ENCODE measurements around the gene CDK5RAP3.

The CDK5RAP3 gene

GRCh38 chr17:47949197-47949759 is 21.6 kb upstream of the CDK5RAP3 start:
- peak; percentile 96 for DNase-seq

- no peak for DNase-seq
These were observed 21.0 kb upstream of the CDK5RAP3 start for GRCh38 chr17:47949946-47950345.

GRCh38 chr17:47950448-47950847 is 20.5 kb upstream of the CDK5RAP3 start:
- no peak for DNase-seq

- no peak for DNase-seq
These were observed 18.5 kb upstream of the CDK5RAP3 start for GRCh38 chr17:47952171-47953021.

- DNase-seq = peak; percentile 71
These were observed 17.0 kb upstream of the CDK5RAP3 start for GRCh38 chr17:47953909-47954308.

- no peak for DNase-seq
These were observed 15.1 kb upstream of the CDK5RAP3 start for GRCh38 chr17:47955497-47956461.

- no peak for DNase-seq
These were observed 13.9 kb upstream of the CDK5RAP3 start for GRCh38 chr17:47956791-47957590.

GRCh38 chr17:47957591-47958490 is 13.1 kb upstream of the CDK5RAP3 start, which contains the start of gene PRR15L:
Gene PRR15L (minus strand): TSS chr17:47957883. CDS start chr17:47953234, 4,649 bp downstream.
- DNase-seq = no peak

- DNase-seq = no peak
These were observed 10.9 kb upstream of the CDK5RAP3 start for GRCh38 chr17:47959825-47960655.

GRCh38 chr17:47961406-47961805 is 9.5 kb upstream of the CDK5RAP3 start:
- DNase-seq = no peak

- DNase-seq = no peak
These were observed 8.0 kb upstream of the CDK5RAP3 start for GRCh38 chr17:47962901-47963300.

- no peak for DNase-seq
These were observed 6.1 kb upstream of the CDK5RAP3 start for GRCh38 chr17:47964856-47965255.

GRCh38 chr17:47966079-47966519 is 4.8 kb upstream of the CDK5RAP3 start:
- no peak for DNase-seq

GRCh38 chr17:47967607-47968252 is 3.2 kb upstream of the CDK5RAP3 start:
- peak; percentile 93 for DNase-seq

GRCh38 chr17:47968836-47969235 is 2.1 kb upstream of the CDK5RAP3 start:
- DNase-seq = no peak

GRCh38 chr17:47969930-47970724 is 786 bp upstream of the CDK5RAP3 start:
- no peak for DNase-seq

- no peak for DNase-seq
These were observed 2.6 kb downstream of the CDK5RAP3 start for GRCh38 chr17:47973541-47973940.

GRCh38 chr17:47975189-47975822 is 4.4 kb downstream of the CDK5RAP3 start:
- DNase-seq = peak; percentile 68

Measured in islet precursor cell (in vitro differentiated cells).